Aorta (tissue), 5 donors: Measurements from ENCODE around the gene IFNA1. TPM values are rescaled to one million over a fixed set of nuclear protein-coding genes. Genes with fewer than 3 reads are reported as not detected.
"Not testable (repeated sequence)": the region's sequence is repeated elsewhere in the genome, so short reads cannot be mapped to it uniquely, and the experiment has no call there.

ENCODE experiments used
- ATAC-seq: fragments of 200-7000 bp; cut with Tn5 transposase; one replicate; pipeline ENCODE4 v1.9.1; 2022; ENCODE audit warnings: moderate library complexity; ENCODE audit not compliant: low FRiP score
- DNase-seq, 2 donors: peaks; one replicate each; pipeline ENCODE4 v3.0.0-alpha.2; 2020
- H3K27ac ChIP-seq, 2 donors: one replicate each; pipeline ENCODE4 v1.5.1; 2013; ENCODE audit warnings: low read length in 2 of 2, mild to moderate bottlenecking in 2 of 2, moderate library complexity in 2 of 2, control low read depth in 1 of 2, inconsistent platforms in 1 of 2, low read depth in 1 of 2
- H3K27me3 ChIP-seq, 2 donors: one replicate each; pipeline ENCODE4 v1.6.1; 2013; ENCODE audit warnings: control low read depth in 1 of 2, low read length in 1 of 2, mild to moderate bottlenecking in 1 of 2, moderate library complexity in 1 of 2; ENCODE audit not compliant: insufficient read depth in 2 of 2, control insufficient read depth in 1 of 2
- H3K36me3 ChIP-seq, 2 donors: one replicate each; pipeline ENCODE4 v1.6.1; 2013; ENCODE audit warnings: control low read depth in 1 of 2, low read length in 1 of 2, mild to moderate bottlenecking in 1 of 2; ENCODE audit not compliant: insufficient read depth in 2 of 2, control insufficient read depth in 1 of 2
- H3K4me1 ChIP-seq, 2 donors: one replicate each; pipeline ENCODE4 v1.6.1; 2013; ENCODE audit warnings: low read length in 2 of 2, control low read depth in 1 of 2, mild to moderate bottlenecking in 1 of 2, moderate library complexity in 1 of 2; ENCODE audit not compliant: insufficient read depth in 2 of 2, control insufficient read depth in 1 of 2
- H3K4me3 ChIP-seq, 2 donors: one replicate each; pipeline ENCODE4 v1.5.1; 2013; ENCODE audit warnings: low read length in 2 of 2, control low read depth in 1 of 2, mild to moderate bottlenecking in 1 of 2
- H3K9me3 ChIP-seq: one replicate; pipeline ENCODE4 v1.6.1; 2013; ENCODE audit warnings: mild to moderate bottlenecking, low read length; ENCODE audit not compliant: control insufficient read depth
- WGBS, 2 donors: extraction: QIAGEN DNeasy Blood & Tissue Kit; methylation state at CpG; one replicate each; pipeline ENCODE4 v1.1.7; 2013; 5-methylcytosine and 5-hydroxymethylcytosine counted together
- intact Hi-C, 2 donors: fragments of 100-400 bp; cut with DNase I; formaldehyde crosslinking; loops; one replicate each; pipeline versions ENCODE4 v1.14.2 to v1.15.0; 2022
- polyA plus RNA-seq, 2 donors: library from polyadenylated mRNA; stranded (reverse); fragments of 200-250 nt; gene quantifications; one replicate each; pipeline ENCODE4 v1.2.3, GENCODE V29; 2013
- total RNA-seq, 2 donors: library from RNA; stranded (reverse); fragmentation: NEBNext Ultra II Directional; extraction: Animal tissue kit (Norgen Biotek cat#: 25700); gene quantifications; one replicate each; pipeline ENCODE4 v1.2.1, GENCODE V29; 2021
- donor health status: healthy with polysubstance abuse.
- donor health status: Bipolar disorder and iron deficiency.
- donor health status: DM: no; HTN: no; CAD: no.
- donor health status: DM: no; HTN: no; CAD: no.
- donor health status: DM: yes; HTN: yes; CAD: no.

Gene IFNA1
- total and polyA plus RNA-seq, 4 donors, result not detected

DNA sequence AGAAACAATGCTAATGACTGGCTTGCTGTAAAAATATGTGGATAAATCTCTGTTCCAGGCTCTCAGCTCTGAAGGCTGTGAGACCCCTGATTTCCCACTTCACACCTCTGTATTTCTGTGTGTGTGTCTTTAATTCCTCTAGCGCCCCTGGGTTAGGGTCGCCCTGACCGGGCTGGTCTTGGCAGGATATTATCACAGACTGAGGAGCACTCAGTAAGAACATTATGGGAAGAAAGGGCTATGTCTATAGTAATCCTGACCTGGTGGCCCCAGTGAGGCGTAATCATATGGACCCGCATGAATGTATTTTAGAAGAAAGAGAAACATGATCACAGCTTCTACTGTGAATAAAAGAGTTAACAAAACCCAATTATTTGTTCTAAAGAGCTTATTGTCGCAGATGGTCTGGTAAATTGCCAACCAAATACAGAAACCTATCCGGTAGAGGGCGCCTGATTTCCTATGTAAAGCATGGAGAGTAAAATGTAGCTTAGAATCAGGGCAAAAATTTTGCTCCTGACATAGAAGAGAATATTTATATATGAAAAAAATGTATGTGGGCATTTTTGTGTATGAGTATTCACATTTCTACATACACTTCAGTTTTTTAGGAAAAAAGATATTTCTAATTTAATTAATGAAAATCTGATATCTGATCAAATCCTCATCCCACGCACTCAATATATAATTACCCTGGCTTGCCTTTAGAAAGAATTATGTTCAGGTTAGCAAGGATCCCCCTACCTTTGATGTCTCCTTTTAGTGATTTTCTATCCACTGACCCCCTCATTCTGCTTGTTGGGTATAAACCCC is 5.8 kb upstream of the IFNA1 start:
- DNase-seq, result no peak
- no peak overlapping the region for H3K27ac ChIP-seq
- H3K36me3 ChIP-seq, result no peaks in the 10 kb centered on the region
- H3K4me1 ChIP-seq, result no peaks in the 10 kb centered on the region
- intact Hi-C loops, result no loop called here
- H3K9me3 ChIP-seq, result peaks cover 1% of the 10 kb centered on the region
- H3K27me3 ChIP-seq, result no peaks in the 10 kb centered on the region
- no peak for ATAC-seq
- WGBS, 2 donors, result 42 to 53% methylated on average over 9 of the region's 9 CpGs
- no peak overlapping the region for H3K4me3 ChIP-seq

DNA sequence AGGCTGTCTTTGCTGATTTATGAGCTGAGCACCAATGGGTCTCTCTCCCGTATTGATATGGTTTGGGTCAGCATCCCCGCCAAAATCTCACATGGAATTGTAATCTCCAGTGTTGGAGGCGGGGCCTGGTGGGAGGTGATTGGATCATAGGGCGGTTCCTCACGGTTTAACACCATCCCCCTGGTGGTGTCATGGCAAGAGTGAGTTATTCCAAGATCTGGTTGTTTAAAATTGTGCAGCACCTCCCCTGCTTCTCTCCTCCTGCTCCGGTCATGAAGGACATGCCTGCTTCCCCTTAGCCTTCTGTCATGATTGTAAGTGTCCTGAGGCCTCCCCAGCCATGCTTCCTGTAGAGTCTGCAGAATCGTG is 5.2 kb upstream of the IFNA1 start:
- intact Hi-C loops, ATAC-seq, H3K36me3 ChIP-seq, DNase-seq, H3K4me3 ChIP-seq, H3K9me3 ChIP-seq, H3K27ac ChIP-seq, H3K4me1 ChIP-seq, H3K27me3 ChIP-seq: not testable (repeated sequence)
- 79 to 84% methylated on average over 7 of the region's 7 CpGs for WGBS, 2 donors

DNA sequence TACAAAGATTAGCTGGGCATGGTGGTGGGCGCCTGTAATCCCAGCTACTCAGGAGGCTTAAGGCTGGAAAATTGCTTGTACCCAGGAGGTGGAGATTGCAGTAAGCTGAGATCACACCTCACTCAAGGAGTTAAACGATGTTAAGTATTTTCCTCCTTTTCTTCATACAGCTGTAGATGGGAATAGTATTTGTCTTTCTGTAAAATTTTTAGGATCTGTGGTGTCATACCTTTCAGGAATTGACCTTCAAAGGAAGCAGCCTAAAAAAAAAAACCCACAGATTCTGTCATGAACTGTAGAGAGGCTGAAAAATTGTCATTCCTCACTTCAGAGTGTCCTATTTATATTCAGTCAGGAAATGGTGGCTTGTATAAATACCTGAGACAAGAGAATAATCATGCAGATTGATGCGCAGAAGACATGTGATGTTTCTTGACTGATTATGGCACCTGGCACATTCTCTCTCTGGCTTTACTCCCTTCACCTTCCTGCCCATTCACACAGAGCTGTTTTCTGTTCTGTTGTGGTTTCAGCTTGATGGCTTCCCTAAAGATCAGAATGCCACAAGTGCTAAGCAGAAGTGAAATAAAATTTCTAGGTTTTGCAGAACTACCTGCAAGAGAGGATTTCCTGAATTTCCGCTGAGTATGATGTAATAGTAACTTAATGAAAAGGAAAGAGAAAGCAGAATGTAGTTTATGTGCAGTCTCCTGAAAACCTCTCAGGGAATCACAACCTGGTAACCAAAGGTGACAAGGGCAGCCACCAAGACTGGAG is 3.8 kb downstream of the IFNA1 start:
- Histone ChIP-seq H3K36me3 (no peaks in the 10 kb centered on the region), H3K4me1 (no peaks in the 10 kb centered on the region), H3K4me3 (no peak overlapping the region), H3K27ac (no peak overlapping the region), H3K27me3 (no peaks in the 10 kb centered on the region), H3K9me3 (peaks cover 2% of the 10 kb centered on the region)
- ATAC-seq (no peak), DNase-seq (no peak)
- intact Hi-C loops, result no loop called here
- WGBS, 2 donors, result 89 to 93% methylated on average over 4 of the region's 4 CpGs

DNA sequence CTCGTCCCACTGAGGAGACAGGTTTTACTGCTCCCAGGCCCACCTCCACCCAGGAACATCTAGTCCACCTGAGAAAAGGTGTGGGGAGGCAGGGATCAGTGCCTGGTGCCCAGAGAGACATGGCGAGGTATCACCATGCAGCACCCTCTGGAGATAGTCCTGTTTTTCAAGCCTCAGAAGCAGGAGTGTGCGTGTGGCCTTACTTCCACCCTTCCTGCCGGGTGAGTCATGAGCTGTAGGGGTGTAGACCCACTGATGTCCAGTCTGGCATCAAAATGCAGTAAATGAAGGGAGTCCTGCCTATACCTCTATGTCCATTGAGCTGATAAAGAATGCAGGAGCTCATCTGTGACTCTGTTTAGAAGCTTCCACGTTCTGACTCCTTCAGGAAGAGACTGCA is 9.1 kb downstream of the IFNA1 start:
- H3K27me3 ChIP-seq, H3K4me3 ChIP-seq, intact Hi-C loops, H3K27ac ChIP-seq, H3K9me3 ChIP-seq, H3K4me1 ChIP-seq, DNase-seq, H3K36me3 ChIP-seq: not testable (repeated sequence)
- 78 to 80% methylated on average over 5 of the region's 5 CpGs for WGBS, 2 donors
- peak; percentile 24 for ATAC-seq

GRCh38 chr9:21450733-21451394 is 10.6 kb downstream of the IFNA1 start:
- intact Hi-C loops, result loop anchor here in 1 of 2 donors (5.0 kb wide), 1 partner anchor 134 kb away; no protein-coding TSS in a partner anchor
- Histone ChIP-seq H3K27me3 (no peaks in the 10 kb centered on the region), H3K36me3 (no peaks in the 10 kb centered on the region), H3K9me3 (no peaks in the 10 kb centered on the region), H3K4me1 (no peaks in the 10 kb centered on the region), H3K27ac (no peak overlapping the region), H3K4me3 (no peak overlapping the region)
- WGBS, 2 donors, result 77 to 81% methylated on average over 4 of the region's 4 CpGs
- no peak for DNase-seq
- no peak for ATAC-seq

DNA sequence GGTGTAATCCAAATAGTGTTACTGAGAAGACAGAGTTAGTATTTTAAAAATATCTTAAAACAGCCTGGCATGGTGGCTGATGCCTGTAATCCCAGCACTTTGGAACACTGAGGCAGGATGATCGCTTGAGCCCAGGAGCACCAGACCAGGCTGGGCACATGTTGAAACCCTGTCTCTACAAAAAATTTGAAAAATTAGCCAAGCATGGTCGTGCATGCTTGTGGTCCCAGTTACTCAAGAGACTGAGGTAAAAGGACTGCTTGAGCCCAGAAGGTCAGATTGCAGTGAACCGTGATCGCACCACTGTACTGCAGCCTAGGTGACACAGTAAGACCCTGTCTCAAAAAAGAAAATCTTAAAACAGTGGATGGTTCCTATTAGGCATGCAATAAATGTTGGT is 12.4 kb downstream of the IFNA1 start:
- 69 to 71% methylated on average over 4 of the region's 4 CpGs for WGBS, 2 donors
- Histone ChIP-seq H3K27ac (no peak overlapping the region), H3K27me3 (no peaks in the 10 kb centered on the region), H3K4me3 (no peak overlapping the region), H3K9me3 (no peaks in the 10 kb centered on the region), H3K36me3 (no peaks in the 10 kb centered on the region), H3K4me1 (no peaks in the 10 kb centered on the region)
- intact Hi-C loops, result loop anchor here in 1 of 2 donors (5.0 kb wide), 1 partner anchor 135 kb away; no protein-coding TSS in a partner anchor
- DNase-seq, result no peak
- ATAC-seq, result no peak

DNA sequence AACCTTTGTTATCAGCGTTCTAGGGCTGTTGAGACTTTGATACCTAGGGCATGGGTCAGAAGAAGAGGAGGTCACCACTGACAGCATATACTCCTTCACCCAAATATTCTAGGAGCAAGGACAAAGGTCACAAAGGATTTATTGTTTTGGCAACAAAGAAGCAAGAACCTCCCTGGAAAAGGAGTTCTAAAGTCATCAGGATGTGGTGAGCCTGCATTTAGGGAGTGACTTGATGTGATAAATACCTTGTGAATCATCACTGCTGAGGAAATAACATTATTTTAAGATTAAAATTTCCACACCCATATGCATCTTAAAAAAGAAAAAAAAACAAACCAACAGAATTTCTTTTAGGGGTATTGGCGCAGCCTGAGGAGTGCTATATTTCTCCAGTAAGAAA is 13.9 kb downstream of the IFNA1 start:
- ATAC-seq, result no peak
- WGBS, 2 donors, result 55 to 70% methylated on average over 2 of the region's 2 CpGs

DNA sequence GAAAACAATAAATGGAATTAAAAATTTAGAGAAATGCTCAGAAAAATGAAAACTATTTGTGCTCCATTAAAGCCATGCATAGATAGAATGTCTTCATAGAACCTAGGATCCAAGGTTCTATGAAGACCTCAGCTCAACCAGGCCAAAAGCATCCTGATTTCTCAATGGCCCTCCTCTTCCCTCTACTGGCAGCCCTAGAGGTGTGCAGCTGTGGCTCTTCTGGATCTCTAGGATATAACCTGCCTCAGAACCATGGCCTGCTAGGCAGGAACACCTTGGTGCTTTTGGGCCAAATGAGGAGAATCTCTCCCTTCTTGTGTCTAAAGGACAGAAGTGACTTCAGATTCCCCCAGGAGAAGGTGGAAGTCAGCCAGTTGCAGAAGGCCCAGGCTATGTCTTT is 15.1 kb downstream of the IFNA1 start:
- intact Hi-C loops, result no loop called here
- DNase-seq (no peak), ATAC-seq (no peak)

More for the DNA sequence above, 13.9 kb downstream of the IFNA1 start:
- DNase-seq, result no peak
- Histone ChIP-seq H3K9me3 (no peaks in the 10 kb centered on the region), H3K36me3 (no peaks in the 10 kb centered on the region), H3K4me1 (no peaks in the 10 kb centered on the region), H3K27ac (no peak overlapping the region), H3K27me3 (no peaks in the 10 kb centered on the region), H3K4me3 (no peak overlapping the region)
- intact Hi-C loops, result loop anchor here in 1 of 2 donors (5.0 kb wide), 1 partner anchor 137 kb away; no protein-coding TSS in a partner anchor

More for the DNA sequence above, 15.1 kb downstream of the IFNA1 start:
- H3K36me3 ChIP-seq, result no peaks in the 10 kb centered on the region
- H3K27ac ChIP-seq, result no peak overlapping the region
- no peaks in the 10 kb centered on the region for H3K4me1 ChIP-seq
- H3K4me3 ChIP-seq, result no peak overlapping the region
- no peaks in the 10 kb centered on the region for H3K9me3 ChIP-seq
- no peaks in the 10 kb centered on the region for H3K27me3 ChIP-seq
